Astrocyte (in vitro differentiated cells and primary cell): ENCODE measurements around the gene TMEM231.
"Not testable (repeated sequence)": the region's sequence is repeated elsewhere in the genome, so short reads cannot be mapped to it uniquely, and the experiment has no call there.

Source experiments
- EZH2 ChIP-seq: IDR thresholded peaks from 2 replicates; pipeline ENCODE4 v1.6.1; 2012; ENCODE audit warnings: mild to moderate bottlenecking, low read length, inconsistent platforms; ENCODE audit not compliant: insufficient read depth
- TF ChIP-seq, protein P1 (sequence below): IDR thresholded peaks from 2 replicates; pipeline ENCODE4 v1.5.1; 2011; ENCODE audit warnings: low read depth, mild to moderate bottlenecking, inconsistent platforms, low read length, moderate library complexity; ENCODE audit not compliant: insufficient read depth

DNA sequence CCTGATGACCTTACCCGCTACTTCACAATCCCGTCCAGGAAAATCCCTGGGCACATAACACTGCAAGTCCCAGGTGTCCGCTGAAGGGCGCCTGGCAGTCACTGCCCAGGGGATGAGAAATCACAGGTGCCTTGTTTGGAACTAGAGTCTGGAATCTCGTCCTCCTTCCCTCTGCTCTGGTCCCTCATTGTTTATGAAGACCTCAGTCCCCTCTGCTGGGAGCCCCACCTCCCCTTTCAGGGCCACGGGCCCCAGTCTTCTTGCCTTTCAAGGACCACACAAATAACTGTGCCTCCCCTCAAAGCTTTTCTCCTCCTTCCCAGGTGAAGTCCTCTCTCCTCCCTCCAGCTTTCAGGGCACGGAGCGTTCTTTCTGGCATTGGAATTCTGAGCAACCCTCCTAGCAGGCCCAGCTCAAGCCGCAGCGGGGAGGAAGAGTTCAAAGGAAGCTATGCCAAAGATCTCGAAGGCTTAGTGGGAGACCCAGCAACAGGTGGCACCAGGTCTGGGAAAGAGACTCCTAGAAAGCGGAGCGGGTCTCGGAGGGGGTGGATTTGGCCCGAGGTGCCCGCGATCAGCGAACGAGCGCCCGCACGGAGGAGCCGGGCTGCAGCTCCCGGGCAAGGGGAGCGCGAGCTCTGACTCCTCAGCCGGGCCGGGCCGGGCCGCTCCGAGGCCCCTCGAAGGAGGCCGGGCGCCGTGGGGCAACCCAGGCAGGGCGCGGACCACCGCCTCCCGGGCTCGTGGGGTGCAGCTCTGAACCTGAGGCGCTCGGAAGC, 39.7 kb downstream of the TMEM231 start:
- TF ChIP-seq, protein P1, sequence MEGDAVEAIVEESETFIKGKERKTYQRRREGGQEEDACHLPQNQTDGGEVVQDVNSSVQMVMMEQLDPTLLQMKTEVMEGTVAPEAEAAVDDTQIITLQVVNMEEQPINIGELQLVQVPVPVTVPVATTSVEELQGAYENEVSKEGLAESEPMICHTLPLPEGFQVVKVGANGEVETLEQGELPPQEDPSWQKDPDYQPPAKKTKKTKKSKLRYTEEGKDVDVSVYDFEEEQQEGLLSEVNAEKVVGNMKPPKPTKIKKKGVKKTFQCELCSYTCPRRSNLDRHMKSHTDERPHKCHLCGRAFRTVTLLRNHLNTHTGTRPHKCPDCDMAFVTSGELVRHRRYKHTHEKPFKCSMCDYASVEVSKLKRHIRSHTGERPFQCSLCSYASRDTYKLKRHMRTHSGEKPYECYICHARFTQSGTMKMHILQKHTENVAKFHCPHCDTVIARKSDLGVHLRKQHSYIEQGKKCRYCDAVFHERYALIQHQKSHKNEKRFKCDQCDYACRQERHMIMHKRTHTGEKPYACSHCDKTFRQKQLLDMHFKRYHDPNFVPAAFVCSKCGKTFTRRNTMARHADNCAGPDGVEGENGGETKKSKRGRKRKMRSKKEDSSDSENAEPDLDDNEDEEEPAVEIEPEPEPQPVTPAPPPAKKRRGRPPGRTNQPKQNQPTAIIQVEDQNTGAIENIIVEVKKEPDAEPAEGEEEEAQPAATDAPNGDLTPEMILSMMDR: not testable (repeated sequence)
- not testable (repeated sequence) for TF ChIP-seq EZH2
